H1 (cell line): ENCODE data around the gene CHD6. TPM values are rescaled to one million over a fixed set of nuclear protein-coding genes. Genes with fewer than 3 reads are reported as not detected.

Experiments used
- ASH2L ChIP-seq: fragments of 200-600, 300-600 bp; sonication (generic); IDR thresholded peaks from one replicate; pipeline ENCODE4 v1.7.1; 2017; ENCODE audit warnings: low read length
- JUN ChIP-seq: IDR thresholded peaks from 2 replicates; pipeline ENCODE4 v1.6.1; 2011; ENCODE audit warnings: low read depth, mild to moderate bottlenecking, improper control_type of control experiment, low read length
- polyA plus RNA-seq, 7 experiments: library from polyadenylated mRNA; depleted of rRNA in 3 of 7; stranded (reverse) in 5 of 7; unstranded in 2 of 7; fragments of >200 nt in 5 of 7; fragments of 200-250 nt in 2 of 7; gene quantifications; 1 replicate in 5 of 7; 2 replicates in 1 of 7; 4 replicates in 1 of 7; pipeline versions ENCODE4 v1.2.1 to v1.2.3, GENCODE V29; 2011 to 2013; ENCODE audit warnings: missing spikeins in 2 of 7, mixed read lengths in 2 of 7
- total RNA-seq: library from RNA; stranded (reverse); fragmentation: NEBNext Ultra II Directional; extraction: Animal tissue kit (Norgen Biotek cat#: 25700); gene quantifications from 2 replicates; pipeline ENCODE4 v1.2.1, GENCODE V29; 2021

CHD6 gene
- total and polyA plus RNA-seq, 2 of the 8 experiments (the other 6 are each of a cell fraction or from before 2014, with no cell fraction given) = 11.1 to 62.9 TPM

DNA sequence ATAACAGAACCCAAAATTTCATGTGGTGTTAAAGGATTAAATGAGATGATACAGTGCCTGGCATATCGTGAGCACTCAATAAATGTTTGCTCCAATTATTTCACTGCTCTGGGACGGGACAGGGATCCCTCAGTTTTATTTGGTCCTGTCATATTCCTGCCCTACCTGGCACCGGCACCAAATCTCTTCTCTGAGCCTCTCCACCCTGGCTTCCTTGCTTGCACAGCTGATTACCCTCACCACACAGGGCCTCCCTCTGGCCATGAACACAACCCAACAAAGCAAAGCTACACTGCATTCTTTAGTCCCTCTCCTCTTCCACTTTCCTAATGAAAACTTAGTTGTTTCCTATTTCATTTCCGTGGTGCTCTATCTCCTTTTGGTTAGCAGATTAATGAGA, 16.4 kb downstream of the CHD6 start (continued):
- TF ChIP-seq ASH2L = no peak
- TF ChIP-seq JUN = no peak
- TF ChIP-seq, all 59 proteins: peak for 0
